Heart left ventricle (tissue), 13 donors: ENCODE data around the gene SNRNP48.

Experiments used
- CTCF ChIP-seq, 12 donors: fragments of 200-600 bp; sonication (generic) in 4 of 12; IDR thresholded peaks; one replicate each; pipeline versions ENCODE4 v1.5.0 to v1.8.0; 2018 to 2022; ENCODE audit warnings: antibody characterized with exemption in 12 of 12, mild to moderate bottlenecking in 5 of 12
- POLR2A ChIP-seq, 2 donors: fragments of 450-650 bp; IDR thresholded peaks; one replicate each; pipeline ENCODE4 v1.6.1; 2017; ENCODE audit warnings: antibody characterized with exemption in 2 of 2, mild to moderate bottlenecking in 2 of 2, moderate library complexity in 2 of 2
- donor health status: ischemic (EF 13 %, LVEDD 7.1; RV severe dilation, severe dysfunction).
- donor health status: DM: no; HTN: yes; CAD: no.
- donor health status: DM: no; HTN: no; CAD: no.
- donor health status: ischemic (EF 25% LVEDD 6.9; RV normal size, moderate dysfunction).
- donor health status: ischemic (EF 25% LVEDD 5.7; RV mildly dilated, moderate dysfunction).
- donor health status: ischemic (EF 35%, LVEDD 5.7; RV mildly dilated, moderate dysfunction).
- donor health status: nonischemic (EF 11% LVEDD 7.7; RV severe dilation, severe dysfunction).
- donor health status: DM: yes; HTN: yes; CAD: no.
- donor health status: PGD.
- donor health status: ischemic (EF 29% LVEDD 5.4; RV normal size, mild dysfunction).
- donor health status: nonischemic (EF 23%, LVEDD 6.1; RV moderate dilation, normal function).

GRCh38 chr6:7545316-7546019, 44.5 kb upstream of the SNRNP48 start:
- TF ChIP-seq CTCF (IDR thresholded peaks at IDR 0.05) = no peak
- no peak for TF ChIP-seq POLR2A (IDR thresholded peaks at IDR 0.05)
